Measurements from ENCODE around the gene TALDO1. TPM values are rescaled to one million over a fixed set of nuclear protein-coding genes. Genes with fewer than 3 reads are reported as not detected.
A peak's percentile ranks its signal among the peaks of the same experiment; 100 is the strongest.

The TALDO1 gene
- total and polyA plus RNA-seq, 10 of the 15 experiments (the other 5 are each of a cell fraction or from before 2014, with no cell fraction given) = 121 to 302 (median 182) TPM

GRCh38 chr11:778976-779954 is 32.0 kb downstream of the TALDO1 start:
- H3K9me3 ChIP-seq (replicated peaks; ENCODE audit: control insufficient read depth, insufficient read depth, low read length) = no peaks in the 10 kb centered on the region
- ChIA-PET CTCF (no interaction called here), SMC1A (ENCODE audit: uncharacterized antibody, unreplicated experiment) (no interaction called here), POLR2A (interaction anchor here (0.7 kb wide), 1 partner anchor 46 kb away, joined by 3 read pairs; no protein-coding TSS in a partner anchor), RAD21 (ENCODE audit: unreplicated experiment) (no interaction called here)
- WGBS (ENCODE audit: insufficient coverage, insufficient replicate concordance, low lambda C conversion rate, missing lambda C conversion rate) = 92% methylated on average over 23 of the region's 23 CpGs
- no peaks in the 10 kb centered on the region; a peak in 1 of 4 replicates for H3K36me3 ChIP-seq (ENCODE audit: control insufficient read depth in 2 of 2, insufficient read depth in 2 of 2, low read length in 1 of 2)
- peaks cover 36% of the 10 kb centered on the region for H3K79me2 ChIP-seq (ENCODE audit: control insufficient read depth, insufficient read depth, low read length)
- DNase-seq (ENCODE audit: low read depth, low spot score) (no peak), FAIRE-seq (no peak), ATAC-seq (no peak)
- H3K4me1 ChIP-seq (ENCODE audit: control insufficient read depth, insufficient read depth, low read length) = peaks cover 13% of the 10 kb centered on the region
- intact Hi-C loops (cut with micrococcal nuclease; ENCODE audit: unreplicated experiment) (no loop called here), in situ Hi-C loops (cut with MboI) (no loop called here)
- TSS peak; percentile 45 for BruUV-seq (replicated peaks)
- no peak overlapping the region for H3K4me2 ChIP-seq (ENCODE audit: control insufficient read depth, insufficient read depth)
- no peaks in the 10 kb centered on the region for H3K27me3 ChIP-seq (replicated peaks in 1 of 2; ENCODE audit: control insufficient read depth in 2 of 2, insufficient read depth in 2 of 2, low read length in 1 of 2)
- H2AFZ ChIP-seq (ENCODE audit: control insufficient read depth, low read depth, low read length) = no peak overlapping the region
- H3K4me3 ChIP-seq = no peak overlapping the region
- H3K27ac ChIP-seq (ENCODE audit: control insufficient read depth, insufficient read depth) = no peak overlapping the region
- H3K9ac ChIP-seq (ENCODE audit: control insufficient read depth, insufficient read depth, low read length) = no peak overlapping the region
- H4K20me1 ChIP-seq (ENCODE audit: control insufficient read depth, insufficient read depth) = no peaks in the 10 kb centered on the region
- TF ChIP-seq RUNX3 (IDR thresholded peaks at IDR 0.05; ENCODE audit: low read length) = no peak
- TF ChIP-seq ZBED1 (IDR thresholded peaks at IDR 0.05; ENCODE audit: borderline replicate concordance) = no peak
- no peak for TF ChIP-seq CHD4 (IDR thresholded peaks at IDR 0.05)
- no peak for TF ChIP-seq RAD21 (IDR thresholded peaks at IDR 0.05; ENCODE audit: insufficient read depth, low read depth, low read length)
- TF ChIP-seq MYB (IDR thresholded peaks at IDR 0.05; ENCODE audit: borderline replicate concordance, low read depth, low read length) = no peak
- no peak for TF ChIP-seq HCFC1 (IDR thresholded peaks at IDR 0.05; ENCODE audit: low read length)
- TF ChIP-seq ZNF687 (IDR thresholded peaks at IDR 0.05) = no peak
- no peak for TF ChIP-seq CHD1 (IDR thresholded peaks at IDR 0.05; ENCODE audit: low read depth, low read length)
- no peak for TF ChIP-seq ZNF622 (IDR thresholded peaks at IDR 0.05)
- TF ChIP-seq BHLHE40 (IDR thresholded peaks at IDR 0.05; ENCODE audit: borderline replicate concordance in 1 of 2, low read depth in 2 of 2, low read length in 1 of 2) = no peak
- TF ChIP-seq CBFB (IDR thresholded peaks at IDR 0.05; ENCODE audit: low read depth) = no peak
- no peak for TF ChIP-seq SREBF2 (IDR thresholded peaks at IDR 0.05; ENCODE audit: low read length)
- TF ChIP-seq RELB (IDR thresholded peaks at IDR 0.05; ENCODE audit: low read depth) = no peak
- no peak for TF ChIP-seq KLF5 (IDR thresholded peaks at IDR 0.05; ENCODE audit: partially characterized antibody)
- TF ChIP-seq CEBPZ (IDR thresholded peaks at IDR 0.05; ENCODE audit: low read depth, low read length) = no peak

All from GM12878 (cell line).